Keratinocyte (primary cell): ENCODE results near the gene GPC5. TPM values are rescaled to one million over a fixed set of nuclear protein-coding genes. Genes with fewer than 3 reads are reported as not detected.

Source experiments
- DNase-seq: peaks from one replicate; pipeline ENCODE4 v3.0.0-alpha.2; 2011; ENCODE audit warnings: low read depth, missing footprints, low spot score
- FAIRE-seq: peaks from 2 replicates; lab custom pipeline; 2011; peaks lifted over from hg19 to GRCh38; lab: Jason Lieb, UNC
- H2AFZ ChIP-seq: 2 replicates; pipeline ENCODE4 v1.6.0; 2012; ENCODE audit warnings: low read length, control low read depth, inconsistent platforms; ENCODE audit not compliant: control insufficient read depth
- H3K27ac ChIP-seq: 2 replicates; pipeline ENCODE4 v1.5.1; 2011; ENCODE audit warnings: low read length; ENCODE audit not compliant: control insufficient read depth, insufficient read depth
- H3K27me3 ChIP-seq: 3 replicates; pipeline ENCODE4 v1.6.0; 2011; ENCODE audit warnings: low read length; ENCODE audit not compliant: control insufficient read depth, insufficient read depth; ENCODE audit errors: extremely low read depth
- H3K36me3 ChIP-seq, 2 experiments: 2 replicates in 1 of 2; 3 replicates in 1 of 2; pipeline ENCODE4 v1.5.1; 2011; ENCODE audit warnings: low read length in 2 of 2, mild to moderate bottlenecking in 1 of 2; ENCODE audit not compliant: control insufficient read depth in 2 of 2, insufficient read depth in 2 of 2; ENCODE audit errors: extremely low read depth in 1 of 2
- H3K4me1 ChIP-seq: 3 replicates; pipeline ENCODE4 v1.5.1; 2011; ENCODE audit warnings: low read length; ENCODE audit not compliant: control insufficient read depth, insufficient read depth; ENCODE audit errors: extremely low read depth
- H3K4me2 ChIP-seq: 3 replicates; pipeline ENCODE4 v1.6.0; 2011; ENCODE audit warnings: low read depth, low read length; ENCODE audit not compliant: control insufficient read depth, insufficient read depth; ENCODE audit errors: extremely low read depth
- H3K4me3 ChIP-seq, 3 experiments: fragments of 200-600 bp in 1 of 3; sonication (generic) in 1 of 3; 2 replicates in 2 of 3; 3 replicates in 1 of 3; pipeline ENCODE4 v1.5.1; 2011 to 2016; ENCODE audit warnings: low read length in 3 of 3, mild to moderate bottlenecking in 3 of 3, control low read depth in 2 of 3, inconsistent platforms in 1 of 3, low read depth in 1 of 3, mixed read lengths in 1 of 3, mixed run types in 1 of 3, moderate library complexity in 1 of 3; ENCODE audit not compliant: control insufficient read depth in 2 of 3, insufficient read depth in 2 of 3; ENCODE audit errors: extremely low read depth in 1 of 3
- H3K79me2 ChIP-seq: 2 replicates; pipeline ENCODE4 v1.6.0; 2012; ENCODE audit warnings: low read length; ENCODE audit not compliant: control insufficient read depth, insufficient read depth
- H3K9ac ChIP-seq: 3 replicates; pipeline ENCODE4 v1.6.0; 2011; ENCODE audit warnings: low read length; ENCODE audit not compliant: control insufficient read depth, insufficient read depth; ENCODE audit errors: extremely low read depth
- H3K9me1 ChIP-seq: 3 replicates; pipeline ENCODE4 v1.6.0; 2011; ENCODE audit warnings: low read length; ENCODE audit not compliant: control insufficient read depth, insufficient read depth; ENCODE audit errors: extremely low read depth
- H3K9me3 ChIP-seq: 2 replicates; pipeline ENCODE4 v1.5.1; 2012; ENCODE audit warnings: low read depth, low read length; ENCODE audit not compliant: control insufficient read depth
- H4K20me1 ChIP-seq: 3 replicates; pipeline ENCODE4 v1.6.0; 2011; ENCODE audit warnings: low read length; ENCODE audit not compliant: control insufficient read depth, insufficient read depth; ENCODE audit errors: extremely low read depth
- EZH2 ChIP-seq: IDR thresholded peaks from one replicate; pipeline ENCODE4 v1.6.1; 2012; ENCODE audit warnings: inconsistent platforms, mild to moderate bottlenecking, low read length, moderate library complexity
- dilution Hi-C: fragments of 300-500 bp; cut with MboI; formaldehyde crosslinking; loops from one replicate; pipeline ENCODE4 v1.7.0; 2020; ENCODE audit warnings: low sequenced_read_pairs; ENCODE audit not compliant: extremely low pct_ligation_motif_present
- polyA plus RNA-seq, 5 experiments: library from polyadenylated mRNA; depleted of rRNA in 3 of 5; stranded (reverse) in 3 of 5; stranded (forward) in 1 of 5; unstranded in 1 of 5; fragments of >200 nt; gene quantifications; 1 replicate in 1 of 5; 2 replicates in 3 of 5; 3 replicates in 1 of 5; pipeline versions ENCODE4 v1.2.1 to v1.2.3, GENCODE V29; 2011 to 2012; ENCODE audit warnings: missing spikeins in 2 of 5, low read depth in 1 of 5, low replicate concordance in 1 of 5
- TF ChIP-seq, protein P1 (sequence below), 3 experiments: IDR thresholded peaks in 1 of 3; conservative IDR thresholded peaks in 1 of 3; optimal IDR thresholded peaks in 1 of 3; 2 replicates in 2 of 3; 3 replicates in 1 of 3; pipeline versions ENCODE3 to v1.5.1; 2011; ENCODE audit warnings: low read length in 3 of 3, mild to moderate bottlenecking in 3 of 3, moderate library complexity in 2 of 3, control low read depth in 1 of 3, inconsistent platforms in 1 of 3; ENCODE audit not compliant: insufficient read depth in 2 of 3; ENCODE audit errors: extremely low read depth in 1 of 3

The GPC5 gene
- polyA plus RNA-seq, 1 donor (not counting 4 experiments of a cell fraction or from before 2014, with no cell fraction given), result 0.10 TPM

DNA sequence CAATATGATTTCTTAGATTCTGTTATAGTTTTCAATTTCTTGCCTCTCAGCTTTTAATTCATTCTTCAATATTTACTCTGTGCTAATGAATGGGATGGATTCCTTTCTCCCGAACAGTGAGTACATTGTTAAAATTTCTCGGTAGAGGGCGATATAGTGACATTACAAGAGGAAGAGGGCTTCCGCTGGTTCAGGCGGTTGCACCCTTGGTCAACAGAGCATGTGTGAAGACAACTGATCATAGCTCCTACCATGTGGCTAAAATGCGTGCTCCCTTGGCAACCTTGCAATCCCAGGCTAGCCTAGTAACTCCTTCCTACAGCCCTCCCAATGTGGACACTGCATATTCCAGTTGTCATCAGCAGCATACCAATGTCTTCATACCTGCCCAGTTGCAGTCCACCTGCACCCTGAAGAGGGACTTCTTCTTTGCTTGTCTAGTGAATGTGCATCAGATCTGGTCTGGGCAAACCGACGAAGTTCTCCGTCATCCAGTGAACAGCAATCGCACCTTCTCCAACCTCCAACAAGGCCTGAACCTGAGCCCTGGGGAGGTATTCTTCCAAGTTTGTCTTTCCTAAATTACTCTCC is 1175.1 kb downstream of the GPC5 start:
- FAIRE-seq (no peak), DNase-seq (no peak)
- no peak for TF ChIP-seq EZH2
- TF ChIP-seq, protein P1, sequence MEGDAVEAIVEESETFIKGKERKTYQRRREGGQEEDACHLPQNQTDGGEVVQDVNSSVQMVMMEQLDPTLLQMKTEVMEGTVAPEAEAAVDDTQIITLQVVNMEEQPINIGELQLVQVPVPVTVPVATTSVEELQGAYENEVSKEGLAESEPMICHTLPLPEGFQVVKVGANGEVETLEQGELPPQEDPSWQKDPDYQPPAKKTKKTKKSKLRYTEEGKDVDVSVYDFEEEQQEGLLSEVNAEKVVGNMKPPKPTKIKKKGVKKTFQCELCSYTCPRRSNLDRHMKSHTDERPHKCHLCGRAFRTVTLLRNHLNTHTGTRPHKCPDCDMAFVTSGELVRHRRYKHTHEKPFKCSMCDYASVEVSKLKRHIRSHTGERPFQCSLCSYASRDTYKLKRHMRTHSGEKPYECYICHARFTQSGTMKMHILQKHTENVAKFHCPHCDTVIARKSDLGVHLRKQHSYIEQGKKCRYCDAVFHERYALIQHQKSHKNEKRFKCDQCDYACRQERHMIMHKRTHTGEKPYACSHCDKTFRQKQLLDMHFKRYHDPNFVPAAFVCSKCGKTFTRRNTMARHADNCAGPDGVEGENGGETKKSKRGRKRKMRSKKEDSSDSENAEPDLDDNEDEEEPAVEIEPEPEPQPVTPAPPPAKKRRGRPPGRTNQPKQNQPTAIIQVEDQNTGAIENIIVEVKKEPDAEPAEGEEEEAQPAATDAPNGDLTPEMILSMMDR (optimal IDR thresholded peaks at IDR 0.05 in 1 of 3, IDR thresholded peaks at IDR 0.05 in 1 of 3, conservative IDR thresholded peaks at IDR 0.05 in 1 of 3; ENCODE audit: extremely low read depth in 1 of 3, insufficient read depth in 2 of 3, low read length in 3 of 3), result peak in 1 of 3 experiments; percentile 23
- Histone ChIP-seq H3K79me2 (no peaks in the 10 kb centered on the region), H3K4me3 (no peak overlapping the region), H3K27ac (no peak overlapping the region), H3K4me2 (no peak overlapping the region), H2AFZ (no peak overlapping the region), H4K20me1 (no peaks in the 10 kb centered on the region), H3K4me1 (peaks cover 5% of the 10 kb centered on the region), H3K9ac (no peak overlapping the region), H3K9me1 (no peaks in the 10 kb centered on the region), H3K27me3 (no peaks in the 10 kb centered on the region), H3K9me3 (no peaks in the 10 kb centered on the region), H3K36me3 (no peaks in the 10 kb centered on the region)
- dilution Hi-C loops, result no loop called here

DNA sequence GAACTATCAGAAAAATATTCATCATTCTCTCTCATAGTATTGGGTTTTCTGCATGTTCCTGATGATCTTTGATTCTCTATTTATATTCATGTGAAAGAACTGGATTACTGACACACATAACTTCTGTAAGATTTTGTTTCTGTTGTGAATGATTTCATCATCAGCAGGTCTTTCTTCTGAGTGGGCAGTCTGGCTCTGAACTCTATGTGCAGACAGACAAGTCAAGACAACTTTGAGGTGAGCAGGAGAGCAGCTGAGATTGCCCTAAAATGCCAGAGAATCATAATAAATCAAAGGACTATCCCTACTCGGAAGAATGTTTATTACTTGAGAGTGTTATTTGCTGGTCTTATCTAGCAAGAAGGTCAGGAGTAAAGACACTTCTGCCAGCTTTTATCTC is 1176.1 kb downstream of the GPC5 start:
- Histone ChIP-seq H3K27me3 (no peaks in the 10 kb centered on the region), H3K9me1 (no peaks in the 10 kb centered on the region), H3K4me3 (no peak overlapping the region), H4K20me1 (no peaks in the 10 kb centered on the region), H2AFZ (no peak overlapping the region), H3K79me2 (no peaks in the 10 kb centered on the region), H3K9ac (no peak overlapping the region), H3K9me3 (no peaks in the 10 kb centered on the region), H3K4me1 (peaks cover 5% of the 10 kb centered on the region), H3K36me3 (no peaks in the 10 kb centered on the region), H3K4me2 (peak overlapping the region; percentile 16), H3K27ac (no peak overlapping the region)
- TF ChIP-seq EZH2, result no peak
- TF ChIP-seq, protein P1 (optimal IDR thresholded peaks at IDR 0.05 in 1 of 3, IDR thresholded peaks at IDR 0.05 in 1 of 3, conservative IDR thresholded peaks at IDR 0.05 in 1 of 3; ENCODE audit: extremely low read depth in 1 of 3, insufficient read depth in 2 of 3, low read length in 3 of 3), result no peak
- dilution Hi-C loops, result no loop called here
- DNase-seq, result no peak
- no peak for FAIRE-seq
